ENCODE data around the gene GPR32. TPM values are rescaled to one million over a fixed set of nuclear protein-coding genes. Genes with fewer than 3 reads are reported as not detected.

GPR32 gene
- total RNA-seq, 4 donors from 2014 or later, result not detected

GRCh38 chr19:50820549-50821247 lies 50.4 kb downstream of the GPR32 start:
- DNase-seq (ENCODE audit: low spot score) (no peak), ATAC-seq (ENCODE audit: low FRiP score) (peak; percentile 41)
- no peak for TF ChIP-seq CTCF (IDR thresholded peaks at IDR 0.05)

GRCh38 chr19:50821248-50821612 lies 51.0 kb downstream of the GPR32 start:
- DNase-seq (ENCODE audit: low spot score), result no peak
- TF ChIP-seq CTCF (IDR thresholded peaks at IDR 0.05), result no peak
- ATAC-seq (ENCODE audit: low FRiP score), result no peak

Small RNAs within 50 kb of the gene (small RNA-seq; reads per million reads assigned to genes)
- gene SNORD88A (417 reads per million, percentile 98 among the genes with 10 or more reads in this experiment), gene SNORD88B (not detected), gene SNORD88C (not detected)

Other genes with a start within 250 kb of the GPR32 start
- gene LRRC4B, start 202.0 kb upstream of the GPR32 start, total RNA-seq, result 1 to 10 TPM in 3 of 4 donors, under 1 TPM in 1; 0.84 to 1.6 (median 1.4) TPM
- gene SYT3, start 130.6 kb upstream of the GPR32 start, total RNA-seq, result not detected
- gene C19orf81, start 121.0 kb upstream of the GPR32 start, total RNA-seq, result not detected
- gene SHANK1, start 50.7 kb upstream of the GPR32 start, total RNA-seq, result 1 to 10 TPM in 1 of 4 donors, under 1 TPM in 1, not detected in 2; 0.37 to 2.2 TPM
- 10 to 100 TPM; 17.1 to 32.0 (median 21.9) TPM for gene CLEC11A, start 47.1 kb upstream of the GPR32 start, total RNA-seq
- not detected for gene ACP4, start 20.0 kb downstream of the GPR32 start, total RNA-seq
- gene KLK1, start 53.3 kb downstream of the GPR32 start, total RNA-seq, result 1 to 10 TPM in 3 of 4 donors, not detected in 1; 1.0 to 1.4 (median 1.3) TPM
- not detected for gene KLK15, start 63.1 kb downstream of the GPR32 start, total RNA-seq
- gene KLK3, start 84.5 kb downstream of the GPR32 start, total RNA-seq, result not detected
- gene KLK2, start 103.0 kb downstream of the GPR32 start, total RNA-seq, result not detected
- gene KLK4, start 140.9 kb downstream of the GPR32 start, total RNA-seq, result not detected
- 10 to 100 TPM in 1 of 4 donors, 1 to 10 TPM in 2, not detected in 1; 3.3 to 12.2 (median 9.7) TPM for gene KLK5, start 182.6 kb downstream of the GPR32 start, total RNA-seq
- not detected for gene KLK6, start 199.1 kb downstream of the GPR32 start, total RNA-seq
- gene KLK7, start 213.5 kb downstream of the GPR32 start, total RNA-seq, result 10 to 100 TPM in 2 of 4 donors, 1 to 10 TPM in 1, not detected in 1; 3.6 to 61.7 (median 16.6) TPM
- 10 to 100 TPM in 1 of 4 donors, 1 to 10 TPM in 2, not detected in 1; 2.8 to 15.0 (median 3.4) TPM for gene KLK8, start 231.1 kb downstream of the GPR32 start, total RNA-seq
- 10 to 100 TPM in 1 of 4 donors, 1 to 10 TPM in 2, not detected in 1; 1.6 to 14.2 (median 9.8) TPM for gene KLK10, start 249.2 kb downstream of the GPR32 start, total RNA-seq